ENCODE results near the gene NOL9. TPM values are rescaled to one million over a fixed set of nuclear protein-coding genes. Genes with fewer than 3 reads are reported as not detected.

NOL9 gene
- total RNA-seq, 2 donors from 2014 or later = 15.4 to 15.6 TPM

DNA sequence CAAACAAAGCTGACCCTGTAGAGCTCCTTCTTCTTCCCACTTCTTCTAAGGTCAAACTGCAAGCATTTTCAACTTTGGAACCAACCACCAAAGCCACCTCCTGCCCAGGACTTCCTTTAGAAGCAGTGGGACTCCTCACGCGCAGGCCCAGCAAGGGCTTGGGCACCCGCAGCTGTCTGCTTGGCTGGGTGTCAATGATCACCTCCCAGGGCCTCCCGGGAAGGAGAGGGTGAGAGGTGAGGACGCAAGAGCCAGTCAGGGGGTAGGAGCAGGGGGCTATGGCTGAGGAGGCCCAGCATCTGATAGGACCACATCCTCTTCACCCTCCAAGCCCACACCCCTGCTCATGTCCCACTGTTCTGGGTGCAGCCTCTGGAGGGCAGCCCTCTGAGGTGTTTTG, 38.1 kb upstream of the NOL9 start:
- Histone ChIP-seq H3K27me3 (no peaks in the 10 kb centered on the region), H3K9me3 (no peaks in the 10 kb centered on the region), H3K4me1 (peaks cover 0 to 69% of the 10 kb centered on the region in 2 donors), H3K27ac (peak overlapping the region; percentile 16 to 50), H3K4me3 (no peak overlapping the region), H3K36me3 (peaks cover 94% of the 10 kb centered on the region)
- no peak for DNase-seq (ENCODE audit: low spot score)
- TF ChIP-seq, protein P1, sequence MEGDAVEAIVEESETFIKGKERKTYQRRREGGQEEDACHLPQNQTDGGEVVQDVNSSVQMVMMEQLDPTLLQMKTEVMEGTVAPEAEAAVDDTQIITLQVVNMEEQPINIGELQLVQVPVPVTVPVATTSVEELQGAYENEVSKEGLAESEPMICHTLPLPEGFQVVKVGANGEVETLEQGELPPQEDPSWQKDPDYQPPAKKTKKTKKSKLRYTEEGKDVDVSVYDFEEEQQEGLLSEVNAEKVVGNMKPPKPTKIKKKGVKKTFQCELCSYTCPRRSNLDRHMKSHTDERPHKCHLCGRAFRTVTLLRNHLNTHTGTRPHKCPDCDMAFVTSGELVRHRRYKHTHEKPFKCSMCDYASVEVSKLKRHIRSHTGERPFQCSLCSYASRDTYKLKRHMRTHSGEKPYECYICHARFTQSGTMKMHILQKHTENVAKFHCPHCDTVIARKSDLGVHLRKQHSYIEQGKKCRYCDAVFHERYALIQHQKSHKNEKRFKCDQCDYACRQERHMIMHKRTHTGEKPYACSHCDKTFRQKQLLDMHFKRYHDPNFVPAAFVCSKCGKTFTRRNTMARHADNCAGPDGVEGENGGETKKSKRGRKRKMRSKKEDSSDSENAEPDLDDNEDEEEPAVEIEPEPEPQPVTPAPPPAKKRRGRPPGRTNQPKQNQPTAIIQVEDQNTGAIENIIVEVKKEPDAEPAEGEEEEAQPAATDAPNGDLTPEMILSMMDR (IDR thresholded peaks at IDR 0.05) = no peak

DNA sequence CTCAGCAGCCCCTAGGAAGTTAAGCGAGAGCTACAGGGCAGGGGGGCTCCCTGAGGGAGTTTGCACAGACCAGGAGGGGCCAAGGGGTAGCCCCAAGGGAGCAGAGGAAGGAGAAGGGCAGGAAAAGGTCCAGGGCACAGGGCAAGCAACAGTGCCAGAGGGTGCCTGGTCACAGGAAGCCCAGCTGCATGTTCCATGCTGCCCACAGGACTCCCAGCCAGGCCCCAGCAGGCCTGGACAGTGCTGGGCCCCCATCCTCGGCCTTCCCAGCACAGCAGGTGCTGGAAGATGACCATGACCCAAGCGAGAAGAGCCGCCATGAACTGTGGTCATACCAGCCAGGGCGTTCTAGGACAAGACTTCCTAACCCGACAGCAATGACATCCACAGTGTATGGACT, 37.3 kb upstream of the NOL9 start:
- Histone ChIP-seq H3K4me3 (no peak overlapping the region), H3K4me1 (peaks cover 0 to 69% of the 10 kb centered on the region in 2 donors), H3K27me3 (no peaks in the 10 kb centered on the region), H3K9me3 (no peaks in the 10 kb centered on the region), H3K36me3 (peaks cover 86% of the 10 kb centered on the region), H3K27ac (peak overlapping the region; percentile 16 to 50)
- TF ChIP-seq, protein P1 (IDR thresholded peaks at IDR 0.05) = no peak
- no peak for DNase-seq (ENCODE audit: low spot score)

DNA sequence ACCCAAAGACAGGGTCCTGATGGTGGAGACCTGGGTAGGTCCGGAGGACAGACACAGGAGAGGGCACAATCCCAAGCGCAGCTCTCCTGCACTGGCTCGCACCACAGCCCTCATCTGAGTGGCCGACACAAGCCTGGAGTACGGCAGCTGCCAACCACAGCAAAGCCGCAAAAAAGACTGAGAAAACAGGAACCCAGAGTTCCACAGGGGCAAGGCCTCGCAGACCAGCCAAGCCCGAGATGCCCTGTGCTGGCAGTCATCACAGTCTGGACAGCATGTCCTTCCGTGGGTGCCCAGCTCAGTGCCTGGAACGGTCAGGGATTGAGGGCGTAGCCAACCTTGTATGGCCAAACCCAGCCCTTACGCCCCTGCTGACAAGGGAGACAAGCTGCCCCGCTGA, 36.9 kb upstream of the NOL9 start:
- H3K27me3 ChIP-seq = no peaks in the 10 kb centered on the region
- no peak overlapping the region for H3K4me3 ChIP-seq
- peaks cover 84% of the 10 kb centered on the region for H3K36me3 ChIP-seq
- TF ChIP-seq, protein P1 (IDR thresholded peaks at IDR 0.05) = no peak
- DNase-seq (ENCODE audit: low spot score) = no peak
- H3K27ac ChIP-seq = peak overlapping the region in 1 of 2 donors; percentile 50
- H3K4me1 ChIP-seq = peaks cover 0 to 69% of the 10 kb centered on the region in 2 donors
- no peaks in the 10 kb centered on the region for H3K9me3 ChIP-seq

DNA sequence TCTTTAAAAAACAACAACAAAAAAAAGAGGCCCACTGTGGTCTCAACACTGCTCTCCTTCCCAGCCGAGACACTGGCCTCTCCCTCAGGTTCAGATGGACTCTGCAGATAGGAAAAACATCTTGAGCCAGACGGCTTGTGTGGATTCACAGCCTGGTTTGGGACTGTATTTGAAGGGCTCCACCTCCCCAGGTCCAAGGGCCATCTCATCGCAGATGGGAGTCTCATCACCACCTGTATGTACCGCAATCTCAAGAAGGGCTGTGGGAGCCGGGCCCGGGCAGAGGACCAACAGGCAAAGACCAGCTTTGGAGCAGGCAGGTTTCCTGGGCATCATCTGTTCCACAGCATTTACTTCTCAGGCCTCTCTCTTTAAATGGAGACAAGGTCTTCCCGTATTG, 35.7 kb upstream of the NOL9 start:
- H3K4me3 ChIP-seq = no peak overlapping the region
- peaks cover 0 to 72% of the 10 kb centered on the region in 2 donors for H3K4me1 ChIP-seq
- TF ChIP-seq, protein P1 (IDR thresholded peaks at IDR 0.05) = no peak
- H3K9me3 ChIP-seq = no peaks in the 10 kb centered on the region
- no peak for DNase-seq (ENCODE audit: low spot score)
- peaks cover 72% of the 10 kb centered on the region for H3K36me3 ChIP-seq
- H3K27ac ChIP-seq = no peak overlapping the region
- no peaks in the 10 kb centered on the region for H3K27me3 ChIP-seq

DNA sequence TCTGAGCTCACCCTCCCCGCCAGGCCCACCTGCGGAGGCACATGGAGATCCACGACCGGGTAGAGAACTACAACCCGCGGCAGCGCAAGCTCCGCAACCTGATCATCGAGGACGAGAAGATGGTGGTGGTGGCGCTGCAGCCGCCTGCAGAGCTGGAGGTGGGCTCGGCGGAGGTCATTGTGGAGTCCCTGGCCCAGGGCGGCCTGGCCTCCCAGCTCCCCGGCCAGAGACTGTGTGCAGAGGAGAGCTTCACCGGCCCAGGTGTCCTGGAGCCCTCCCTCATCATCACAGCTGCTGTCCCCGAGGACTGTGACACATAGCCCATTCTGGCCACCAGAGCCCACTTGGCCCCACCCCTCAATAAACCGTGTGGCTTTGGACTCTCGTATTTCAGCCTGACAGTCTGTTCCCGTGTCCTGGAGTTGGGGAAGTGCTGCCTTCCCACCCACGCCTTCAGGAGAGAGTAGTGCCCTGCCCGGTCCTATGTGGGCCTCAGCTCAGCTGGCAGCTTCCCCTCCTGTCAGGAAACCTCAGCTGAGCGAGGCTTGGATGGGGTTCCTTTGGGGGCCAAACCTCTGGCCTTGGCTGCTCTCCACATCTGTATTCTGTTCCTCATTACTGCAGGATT, 34.7 kb upstream of the NOL9 start:
- TF ChIP-seq, protein P1 (IDR thresholded peaks at IDR 0.05) = no peak
- H3K9me3 ChIP-seq = no peaks in the 10 kb centered on the region
- no peaks in the 10 kb centered on the region for H3K27me3 ChIP-seq
- DNase-seq (ENCODE audit: low spot score) = no peak
- H3K36me3 ChIP-seq = peaks cover 62% of the 10 kb centered on the region
- H3K27ac ChIP-seq = peak overlapping the region in 1 of 2 donors; percentile 27
- peaks cover 0 to 77% of the 10 kb centered on the region in 2 donors for H3K4me1 ChIP-seq
- no peak overlapping the region for H3K4me3 ChIP-seq

Data from right atrium auricular region (tissue), 2 donors.